Vagina (tissue), 2 donors: Measurements from ENCODE around the gene KDM4B.

Experiments used
- POLR2A ChIP-seq, 2 donors: fragments of 450-650 bp; IDR thresholded peaks; one replicate each; pipeline ENCODE4 v1.6.1; 2017; ENCODE audit warnings: antibody characterized with exemption in 2 of 2, mild to moderate bottlenecking in 2 of 2, moderate library complexity in 2 of 2
- POLR2AphosphoS5 ChIP-seq, 2 donors: sonication (generic); formaldehyde crosslinking; IDR thresholded peaks; one replicate each; pipeline ENCODE4 v1.9.0; 2017; ENCODE audit warnings: antibody characterized with exemption in 2 of 2, mild to moderate bottlenecking in 2 of 2, low read depth in 1 of 2; ENCODE audit not compliant: insufficient read depth in 1 of 2
- TF ChIP-seq, protein P1 (sequence below), 3 experiments: fragments of 450-650 bp in 2 of 3; fragments of 200-600 bp in 1 of 3; sonication (generic) in 1 of 3; IDR thresholded peaks; one replicate each; pipeline ENCODE4 v1.5.1; 2017 to 2019; ENCODE audit warnings: antibody characterized with exemption in 3 of 3, mild to moderate bottlenecking in 2 of 3, moderate library complexity in 2 of 3

DNA sequence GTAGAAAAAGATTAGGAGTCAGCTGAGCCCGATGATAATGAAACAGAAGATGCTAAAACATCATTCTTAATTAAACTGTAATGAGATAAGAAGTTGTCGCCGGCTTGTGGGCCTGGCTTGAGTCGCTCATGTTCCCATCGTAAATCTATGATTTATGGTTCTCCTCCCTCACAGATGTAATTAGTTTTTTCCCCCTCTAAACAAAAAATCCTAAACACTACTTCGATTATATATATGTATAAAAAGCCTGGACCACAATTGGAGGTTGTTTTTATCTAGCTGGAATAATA is 220.3 kb downstream of the KDM4B start:
- TF ChIP-seq POLR2A (IDR thresholded peaks at IDR 0.05) (no peak), POLR2AphosphoS5 (IDR thresholded peaks at IDR 0.05; ENCODE audit: insufficient read depth in 1 of 2, low read depth in 1 of 2) (no peak)
- TF ChIP-seq, protein P1, sequence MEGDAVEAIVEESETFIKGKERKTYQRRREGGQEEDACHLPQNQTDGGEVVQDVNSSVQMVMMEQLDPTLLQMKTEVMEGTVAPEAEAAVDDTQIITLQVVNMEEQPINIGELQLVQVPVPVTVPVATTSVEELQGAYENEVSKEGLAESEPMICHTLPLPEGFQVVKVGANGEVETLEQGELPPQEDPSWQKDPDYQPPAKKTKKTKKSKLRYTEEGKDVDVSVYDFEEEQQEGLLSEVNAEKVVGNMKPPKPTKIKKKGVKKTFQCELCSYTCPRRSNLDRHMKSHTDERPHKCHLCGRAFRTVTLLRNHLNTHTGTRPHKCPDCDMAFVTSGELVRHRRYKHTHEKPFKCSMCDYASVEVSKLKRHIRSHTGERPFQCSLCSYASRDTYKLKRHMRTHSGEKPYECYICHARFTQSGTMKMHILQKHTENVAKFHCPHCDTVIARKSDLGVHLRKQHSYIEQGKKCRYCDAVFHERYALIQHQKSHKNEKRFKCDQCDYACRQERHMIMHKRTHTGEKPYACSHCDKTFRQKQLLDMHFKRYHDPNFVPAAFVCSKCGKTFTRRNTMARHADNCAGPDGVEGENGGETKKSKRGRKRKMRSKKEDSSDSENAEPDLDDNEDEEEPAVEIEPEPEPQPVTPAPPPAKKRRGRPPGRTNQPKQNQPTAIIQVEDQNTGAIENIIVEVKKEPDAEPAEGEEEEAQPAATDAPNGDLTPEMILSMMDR (IDR thresholded peaks at IDR 0.05): no peak
